Measurements from ENCODE around the gene LRPPRC. TPM values are rescaled to one million over a fixed set of nuclear protein-coding genes. Genes with fewer than 3 reads are reported as not detected.

LRPPRC gene
- total RNA-seq, 6 experiments from 2014 or later, result 39.6 to 53.8 (median 45.5) TPM

Small RNAs within 50 kb of the gene (small RNA-seq; reads per million reads assigned to genes)
- gene RN7SL455P (0 reads per million in 2 experiments), gene RNU6-1048P (0 reads per million in 2 experiments)

Other genes with a start within 250 kb of the LRPPRC start
- 1 to 10 TPM; 3.2 to 6.9 (median 6.2) TPM for gene DYNC2LI1, start 221.9 kb downstream of the LRPPRC start, total RNA-seq
- gene ABCG5, start 157.2 kb downstream of the LRPPRC start, total RNA-seq, result 10 to 100 TPM; 15.3 to 63.5 (median 35.4) TPM
- 100 to 1,000 TPM in 1 of 6 experiments, 10 to 100 TPM in 5; 30.1 to 116 (median 49.0) TPM for gene ABCG8, start 157.0 kb downstream of the LRPPRC start, total RNA-seq
- 10 to 100 TPM; 20.4 to 43.3 (median 27.8) TPM for gene PPM1B, start 172.9 kb upstream of the LRPPRC start, total RNA-seq

Measured in right lobe of liver (tissue), 5 donors.